Superior temporal gyrus (tissue), 1 donor: ENCODE measurements around the gene ZMYND8.
"Not testable (repeated sequence)": the region's sequence is repeated elsewhere in the genome, so short reads cannot be mapped to it uniquely, and the experiment has no call there.

Experiments used
- DNase-seq: peaks from one replicate; pipeline ENCODE4 v3.0.0-alpha.2; 2016; ENCODE audit errors: extremely low spot score

The ZMYND8 gene

GRCh38 chr20:47310729-47311128 is 45.8 kb downstream of the ZMYND8 start:
- DNase-seq = no peak

GRCh38 chr20:47309806-47310426 is 46.6 kb downstream of the ZMYND8 start:
- DNase-seq = no peak

GRCh38 chr20:47309394-47309793 is 47.1 kb downstream of the ZMYND8 start:
- no peak for DNase-seq

GRCh38 chr20:47307569-47307968 is 48.9 kb downstream of the ZMYND8 start:
- DNase-seq = not testable (repeated sequence)

- DNase-seq = no peak
Measured at GRCh38 chr20:47306755-47307370, 49.6 kb downstream of the ZMYND8 start.

GRCh38 chr20:47306095-47306494 is 50.4 kb downstream of the ZMYND8 start:
- DNase-seq = no peak

GRCh38 chr20:47305667-47306066 is 50.8 kb downstream of the ZMYND8 start:
- DNase-seq = no peak

GRCh38 chr20:47304287-47304686 is 52.2 kb downstream of the ZMYND8 start:
- DNase-seq = no peak

- DNase-seq = no peak
Measured at GRCh38 chr20:47303736-47304135, 52.8 kb downstream of the ZMYND8 start.

GRCh38 chr20:47300071-47300470 is 56.4 kb downstream of the ZMYND8 start:
- DNase-seq = no peak

GRCh38 chr20:47298624-47299023 is 57.9 kb downstream of the ZMYND8 start:
- DNase-seq = no peak

- DNase-seq = no peak
Measured at GRCh38 chr20:47297746-47298145, 58.8 kb downstream of the ZMYND8 start.

GRCh38 chr20:47296950-47297349 is 59.5 kb downstream of the ZMYND8 start:
- no peak for DNase-seq

GRCh38 chr20:47295921-47296426 is 60.5 kb downstream of the ZMYND8 start:
- DNase-seq = peak; percentile 84

- DNase-seq = no peak
Measured at GRCh38 chr20:47295129-47295813, 61.2 kb downstream of the ZMYND8 start.

- DNase-seq = no peak
Measured at GRCh38 chr20:47293631-47294030, 62.9 kb downstream of the ZMYND8 start.

GRCh38 chr20:47292581-47292980 is 63.9 kb downstream of the ZMYND8 start:
- no peak for DNase-seq

GRCh38 chr20:47290666-47291430 is 65.7 kb downstream of the ZMYND8 start:
- DNase-seq = no peak

- DNase-seq = no peak
Measured at GRCh38 chr20:47290008-47290407, 66.5 kb downstream of the ZMYND8 start.

- no peak for DNase-seq
Measured at GRCh38 chr20:47289096-47289495, 67.4 kb downstream of the ZMYND8 start.

GRCh38 chr20:47288530-47288929 is 68.0 kb downstream of the ZMYND8 start:
- DNase-seq = not testable (repeated sequence)

GRCh38 chr20:47287609-47288144 is 68.8 kb downstream of the ZMYND8 start:
- no peak for DNase-seq
